Breast epithelium (tissue), 3 donors: ENCODE measurements around the gene SMIM1.

Experiments
- POLR2A ChIP-seq: fragments of 450-650 bp; IDR thresholded peaks from one replicate; pipeline ENCODE4 v1.6.1; 2016; ENCODE audit warnings: antibody characterized with exemption, mild to moderate bottlenecking, moderate library complexity
- TF ChIP-seq, protein P1 (sequence below), 3 donors: fragments of 450-650 bp; IDR thresholded peaks; one replicate each; pipeline ENCODE4 v1.5.1; 2016 to 2017; ENCODE audit warnings: antibody characterized with exemption in 3 of 3, mild to moderate bottlenecking in 3 of 3, moderate library complexity in 3 of 3

GRCh38 chr1:3761296-3762010, 11.1 kb upstream of the SMIM1 start:
- TF ChIP-seq, protein P1, sequence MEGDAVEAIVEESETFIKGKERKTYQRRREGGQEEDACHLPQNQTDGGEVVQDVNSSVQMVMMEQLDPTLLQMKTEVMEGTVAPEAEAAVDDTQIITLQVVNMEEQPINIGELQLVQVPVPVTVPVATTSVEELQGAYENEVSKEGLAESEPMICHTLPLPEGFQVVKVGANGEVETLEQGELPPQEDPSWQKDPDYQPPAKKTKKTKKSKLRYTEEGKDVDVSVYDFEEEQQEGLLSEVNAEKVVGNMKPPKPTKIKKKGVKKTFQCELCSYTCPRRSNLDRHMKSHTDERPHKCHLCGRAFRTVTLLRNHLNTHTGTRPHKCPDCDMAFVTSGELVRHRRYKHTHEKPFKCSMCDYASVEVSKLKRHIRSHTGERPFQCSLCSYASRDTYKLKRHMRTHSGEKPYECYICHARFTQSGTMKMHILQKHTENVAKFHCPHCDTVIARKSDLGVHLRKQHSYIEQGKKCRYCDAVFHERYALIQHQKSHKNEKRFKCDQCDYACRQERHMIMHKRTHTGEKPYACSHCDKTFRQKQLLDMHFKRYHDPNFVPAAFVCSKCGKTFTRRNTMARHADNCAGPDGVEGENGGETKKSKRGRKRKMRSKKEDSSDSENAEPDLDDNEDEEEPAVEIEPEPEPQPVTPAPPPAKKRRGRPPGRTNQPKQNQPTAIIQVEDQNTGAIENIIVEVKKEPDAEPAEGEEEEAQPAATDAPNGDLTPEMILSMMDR (IDR thresholded peaks at IDR 0.05): no peak
- no peak for TF ChIP-seq POLR2A
